Activated CD4-positive, alpha-beta T cell treated with anti-CD3 and anti-CD28 coated beads for 48 hours (primary cell): ENCODE measurements around the gene CPT1B.
A peak's percentile ranks its signal among the peaks of the same experiment; 100 is the strongest.
"Not testable (repeated sequence)": the region's sequence is repeated elsewhere in the genome, so short reads cannot be mapped to it uniquely, and the experiment has no call there.

Experiments used
- DNase-seq: peaks from one replicate; pipeline ENCODE4 v3.0.0-alpha.2; 2020

CPT1B gene

DNA sequence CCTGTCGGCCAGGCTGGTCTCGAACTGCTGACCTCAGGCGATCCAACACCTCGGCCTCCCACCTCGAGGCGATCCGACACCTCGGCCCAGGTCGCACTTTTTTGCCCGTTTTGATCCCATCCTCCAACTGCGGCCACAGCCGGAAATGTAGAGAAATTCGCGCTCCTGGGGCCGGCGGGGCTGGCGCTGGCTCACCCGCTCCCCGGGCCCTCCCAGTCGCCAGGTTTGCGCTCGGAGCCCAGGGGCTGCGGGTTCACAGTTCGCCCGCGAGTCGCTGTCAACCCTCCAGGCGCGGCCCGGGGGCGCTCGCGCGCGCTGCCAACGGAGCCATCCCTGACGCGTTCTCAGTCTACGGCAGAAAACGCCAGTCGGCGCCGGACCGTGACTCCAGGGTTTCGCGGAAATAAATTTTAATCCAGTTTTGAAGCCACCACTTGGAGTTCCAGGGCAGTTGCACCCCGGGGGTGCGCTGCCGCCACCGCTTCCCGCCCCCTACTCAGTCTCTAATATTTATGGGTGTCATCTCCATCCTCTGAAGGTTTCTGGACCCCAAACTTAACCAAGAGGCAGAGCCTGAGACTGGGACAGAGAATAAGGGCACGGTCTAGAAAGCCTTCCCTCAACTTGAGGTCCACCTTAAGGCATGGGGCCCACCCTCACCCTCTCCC, 34.0 kb downstream of the CPT1B start:
- peak; percentile 92 for DNase-seq

DNA sequence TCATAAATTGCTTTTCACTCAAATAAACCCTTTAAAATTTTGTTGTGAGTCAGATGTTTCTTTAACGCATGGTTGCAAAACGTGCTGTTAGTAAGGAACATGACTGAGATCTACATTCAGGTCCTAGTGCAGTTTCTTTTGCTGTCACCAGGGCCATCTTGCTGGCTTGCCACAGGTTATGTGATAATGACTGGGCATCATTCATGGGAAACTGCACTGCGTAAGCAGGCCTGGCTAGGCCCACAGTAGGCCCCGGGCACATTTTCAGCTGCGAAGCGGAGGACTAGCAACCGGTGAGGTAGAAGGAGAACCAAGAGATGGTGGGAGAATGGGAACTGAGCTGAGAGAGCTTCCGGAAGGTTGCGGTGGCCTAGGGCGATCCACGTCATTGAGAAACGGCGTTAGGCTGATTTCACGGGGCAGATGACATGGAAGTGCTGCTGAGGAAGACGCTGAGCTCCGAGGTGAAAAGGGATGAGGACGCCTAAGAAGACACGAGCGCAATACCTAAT, 35.8 kb downstream of the CPT1B start:
- peak; percentile 76 for DNase-seq

DNA sequence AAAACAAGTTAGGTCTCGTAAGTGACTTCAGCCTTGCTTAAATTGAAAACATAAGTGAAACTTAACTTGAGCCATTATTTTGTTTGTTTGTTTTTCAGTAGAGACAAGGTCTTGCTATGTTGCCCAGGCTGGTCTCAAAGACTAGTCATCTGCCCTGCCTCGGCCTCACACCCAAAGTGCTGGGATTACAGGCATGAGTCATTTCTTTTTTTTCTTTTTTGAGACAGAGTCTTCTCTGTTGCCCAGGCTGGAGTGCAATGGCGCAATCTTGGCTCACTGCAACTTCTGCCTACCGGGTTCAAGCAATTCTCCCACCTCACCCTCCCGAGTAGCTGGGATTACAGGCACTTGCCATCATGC, 36.6 kb downstream of the CPT1B start:
- peak; percentile 63 for DNase-seq

GRCh38 chr22:50540381-50540780, 37.8 kb downstream of the CPT1B start:
- DNase-seq, result no peak

DNA sequence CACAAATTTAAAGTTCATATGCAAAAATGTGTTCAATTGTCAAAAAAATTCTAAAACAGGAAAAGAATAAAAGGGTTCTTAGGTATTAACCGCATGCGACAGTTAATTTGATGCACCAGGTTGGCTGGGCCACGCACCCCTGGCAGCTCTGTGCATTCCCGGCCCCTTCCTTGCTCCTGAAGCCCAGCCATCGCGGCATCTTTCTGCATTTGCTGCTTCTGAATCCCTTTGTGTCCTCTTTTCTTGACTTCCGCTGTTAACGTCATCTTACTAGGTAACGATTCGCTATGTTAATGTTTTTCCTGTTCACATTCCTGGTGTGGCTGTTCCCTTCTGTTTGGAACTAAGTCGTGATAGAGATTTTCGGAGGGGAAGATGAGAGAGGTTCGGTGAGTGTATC, 40.5 kb downstream of the CPT1B start:
- no peak for DNase-seq

- no peak for DNase-seq
These were observed 42.0 kb downstream of the CPT1B start for GRCh38 chr22:50536226-50536625.

DNA sequence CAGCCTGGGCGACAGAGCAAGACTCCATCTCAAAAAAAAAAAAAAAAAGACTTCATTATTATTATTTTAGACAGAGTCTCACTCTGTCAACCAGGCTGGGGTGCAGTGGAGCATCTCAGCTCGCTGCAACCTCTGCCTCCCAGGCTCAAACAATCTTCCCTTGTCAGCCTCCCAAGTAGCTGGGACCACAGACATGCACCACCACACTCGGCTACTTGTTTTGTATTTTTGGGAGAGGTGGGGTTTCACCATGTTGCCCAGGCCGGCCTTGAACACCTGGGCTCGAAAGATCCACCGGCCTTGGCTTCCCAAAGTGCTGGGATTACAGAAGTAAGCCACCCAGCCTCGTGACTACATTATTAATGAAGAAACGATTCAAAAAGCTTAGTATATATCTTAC, 43.1 kb downstream of the CPT1B start:
- no peak for DNase-seq

GRCh38 chr22:50533856-50534711, 44.1 kb downstream of the CPT1B start:
- DNase-seq, result not testable (repeated sequence)

- DNase-seq, result no peak
These were observed 45.1 kb downstream of the CPT1B start for GRCh38 chr22:50532824-50533796.

- peak; percentile 42 for DNase-seq
These were observed 46.1 kb downstream of the CPT1B start for GRCh38 chr22:50531962-50532674.

DNA sequence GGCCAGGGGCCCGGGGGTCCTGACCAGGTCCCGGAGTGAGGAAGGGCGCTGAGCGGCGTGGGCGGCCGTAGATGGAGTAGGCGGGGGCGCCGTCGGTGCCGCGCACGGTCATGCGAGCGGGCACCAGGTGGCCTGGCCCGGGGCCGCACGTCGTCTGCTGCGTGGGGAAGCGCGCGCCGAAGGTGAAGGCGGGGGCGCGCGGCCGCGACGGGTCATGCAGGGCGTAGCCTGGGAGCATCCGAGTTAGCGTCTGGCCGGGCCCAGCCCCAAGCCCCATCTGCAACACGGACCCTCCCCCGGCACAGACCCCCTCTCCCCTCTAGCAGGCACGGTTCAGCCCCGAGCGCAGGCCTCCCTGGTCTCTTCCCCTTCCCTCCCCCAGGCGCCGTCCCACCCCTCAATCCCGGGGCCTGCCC, 46.7 kb downstream of the CPT1B start:
- DNase-seq, result peak; percentile 85

- peak; percentile 91 for DNase-seq
These were observed 47.2 kb downstream of the CPT1B start for GRCh38 chr22:50530877-50531545.

- DNase-seq, result no peak
These were observed 47.7 kb downstream of the CPT1B start for GRCh38 chr22:50530580-50530876.

- peak; percentile 79 for DNase-seq
These were observed 48.2 kb downstream of the CPT1B start, which contains the start of gene TYMP for GRCh38 chr22:50529897-50530579. TSS of gene TYMP (minus strand) at chr22:50530012. CDS start at chr22:50529709, 303 bp downstream.

- no peak for DNase-seq
These were observed 48.8 kb downstream of the CPT1B start for GRCh38 chr22:50529416-50529896.

DNA sequence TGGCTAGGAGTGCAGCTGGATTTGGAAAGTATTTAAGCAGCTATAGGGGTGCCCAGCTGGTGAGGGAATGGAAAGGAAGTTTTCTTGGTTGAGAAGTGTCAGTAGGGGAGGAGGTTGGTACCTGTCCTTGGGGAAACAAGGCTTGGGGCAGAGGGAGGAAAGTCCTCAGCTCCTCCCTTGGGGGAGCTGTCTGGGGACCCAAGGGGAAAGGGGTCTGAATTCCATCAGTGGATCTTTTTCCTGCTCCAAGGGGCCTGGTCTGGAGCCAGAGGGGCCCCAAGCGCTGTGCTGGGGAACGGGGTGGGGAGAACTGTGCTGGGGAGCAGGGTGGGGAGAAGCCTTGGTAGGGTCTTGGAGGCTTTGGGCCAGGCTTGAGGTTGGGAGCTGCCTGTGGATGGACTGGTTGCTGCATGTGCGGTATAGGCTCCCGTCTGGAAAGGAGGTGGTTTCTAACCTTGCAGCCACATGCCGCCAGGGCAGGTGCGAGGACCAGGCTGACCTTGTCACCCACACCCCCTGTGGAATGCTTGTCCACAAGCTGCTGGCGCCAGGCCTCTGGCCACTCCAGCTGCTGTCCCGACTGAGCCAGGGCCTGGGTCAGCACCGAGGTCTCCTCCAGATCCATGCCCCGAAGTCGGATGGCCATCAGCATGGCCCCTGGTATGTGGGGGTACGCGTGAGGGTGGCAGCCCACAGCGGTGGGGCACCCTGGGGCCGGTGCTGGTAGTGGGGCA, 49.4 kb downstream of the CPT1B start:
- DNase-seq, result no peak

- no peak for DNase-seq
These were observed 50.1 kb downstream of the CPT1B start for GRCh38 chr22:50527921-50528681.

DNA sequence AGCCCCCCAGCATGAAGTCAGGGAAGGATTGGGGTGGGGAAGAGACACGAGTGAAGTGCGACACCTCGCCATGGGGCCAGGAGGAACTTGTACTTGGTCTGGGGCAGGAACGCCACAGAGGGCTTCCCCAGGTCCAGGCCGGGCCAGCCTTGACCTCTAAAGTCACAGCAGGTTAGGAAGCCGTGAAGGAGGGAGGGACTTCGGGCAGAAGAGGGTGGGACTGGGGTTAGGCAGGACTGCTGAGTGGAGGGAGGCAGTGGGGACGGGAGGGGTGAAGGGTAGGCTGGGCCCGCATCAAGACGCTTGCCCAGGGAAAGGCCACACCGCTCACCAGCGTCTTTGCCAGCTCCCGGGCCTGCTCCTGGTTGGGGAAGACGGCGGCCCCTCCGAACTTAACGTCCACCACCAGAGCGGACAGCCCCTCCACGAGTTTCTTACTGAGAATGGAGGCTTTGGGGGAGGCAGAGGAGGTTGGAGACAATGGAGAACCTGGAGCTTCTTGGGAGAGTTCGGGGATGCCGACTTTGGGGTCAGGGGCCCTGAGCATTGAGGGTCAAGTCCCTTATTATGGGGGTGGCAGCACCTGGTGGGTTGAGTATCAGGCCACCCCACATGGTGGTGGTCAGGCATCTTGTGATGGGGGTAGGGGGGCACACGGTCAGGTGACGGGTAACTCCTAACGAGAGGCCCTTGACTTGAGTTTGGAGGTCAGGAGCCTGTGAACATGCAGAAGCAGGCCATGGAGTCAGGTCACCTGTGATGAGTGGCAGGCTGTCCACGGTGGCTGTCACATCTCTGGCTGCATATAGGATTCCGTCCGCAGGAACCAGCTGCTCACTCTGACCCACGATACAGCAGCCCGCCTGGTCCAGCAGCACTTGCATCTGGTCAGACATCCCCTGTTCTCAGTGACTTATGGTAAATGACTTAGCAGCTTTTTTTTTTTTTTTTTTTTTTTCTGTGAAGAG, 51.1 kb downstream of the CPT1B start:
- DNase-seq, result peak; percentile 67
